Suprapubic skin (tissue), 4 donors: ENCODE data around the gene ANKRD6. TPM values are rescaled to one million over a fixed set of nuclear protein-coding genes. Genes with fewer than 3 reads are reported as not detected.
A peak's percentile ranks its signal among the peaks of the same experiment; 100 is the strongest.

Source experiments
- DNase-seq, 2 donors: peaks; one replicate each; pipeline ENCODE4 v3.0.0-alpha.2; 2019; ENCODE audit warnings: low spot score in 2 of 2
- H3K27ac ChIP-seq: fragments of 200-600 bp; sonication (generic); one replicate; pipeline ENCODE4 v1.5.1; 2019
- H3K27me3 ChIP-seq: fragments of 200-600 bp; sonication (generic); one replicate; pipeline ENCODE4 v1.5.1; 2019
- H3K36me3 ChIP-seq: fragments of 200-600 bp; sonication (generic); one replicate; pipeline ENCODE4 v1.5.1; 2019
- H3K4me1 ChIP-seq: fragments of 200-600 bp; sonication (generic); one replicate; pipeline ENCODE4 v1.5.1; 2019
- H3K4me3 ChIP-seq: fragments of 200-600 bp; sonication (generic); one replicate; pipeline ENCODE4 v1.5.1; 2019; ENCODE audit warnings: mild to moderate bottlenecking
- H3K9me3 ChIP-seq: fragments of 200-600 bp; sonication (generic); one replicate; pipeline ENCODE4 v1.5.1; 2019
- EP300 ChIP-seq: sonication (generic); formaldehyde crosslinking; IDR thresholded peaks from one replicate; pipeline ENCODE4 v1.6.1; 2017; ENCODE audit warnings: antibody characterized with exemption
- POLR2A ChIP-seq, 2 donors: fragments of 450-650 bp; IDR thresholded peaks; one replicate each; pipeline ENCODE4 v1.6.1; 2017; ENCODE audit warnings: antibody characterized with exemption in 2 of 2, mild to moderate bottlenecking in 2 of 2, moderate library complexity in 2 of 2
- POLR2AphosphoS5 ChIP-seq, 3 donors: sonication (generic); formaldehyde crosslinking; IDR thresholded peaks; one replicate each; pipeline ENCODE4 v1.6.1; 2017; ENCODE audit warnings: antibody characterized with exemption in 3 of 3
- WGBS: methylation state at CpG from one replicate; pipeline ENCODE4 v1.1.5; 2018; 5-methylcytosine and 5-hydroxymethylcytosine counted together
- total RNA-seq, 4 donors: library from RNA; depleted of rRNA; stranded (reverse); fragments of >200 nt; gene quantifications; one replicate each; pipeline ENCODE4 v1.1.0, GENCODE V29; 2016
- TF ChIP-seq, protein P1 (sequence below), 2 donors: fragments of 200-600 bp in 1 of 2; fragments of 450-650 bp in 1 of 2; sonication (generic) in 1 of 2; IDR thresholded peaks; one replicate each; pipeline ENCODE4 v1.5.1; 2016 to 2019; ENCODE audit warnings: antibody characterized with exemption in 2 of 2, mild to moderate bottlenecking in 1 of 2, moderate library complexity in 1 of 2

The ANKRD6 gene
- total RNA-seq, 4 donors from 2014 or later, result 3.4 to 6.9 (median 5.4) TPM

DNA sequence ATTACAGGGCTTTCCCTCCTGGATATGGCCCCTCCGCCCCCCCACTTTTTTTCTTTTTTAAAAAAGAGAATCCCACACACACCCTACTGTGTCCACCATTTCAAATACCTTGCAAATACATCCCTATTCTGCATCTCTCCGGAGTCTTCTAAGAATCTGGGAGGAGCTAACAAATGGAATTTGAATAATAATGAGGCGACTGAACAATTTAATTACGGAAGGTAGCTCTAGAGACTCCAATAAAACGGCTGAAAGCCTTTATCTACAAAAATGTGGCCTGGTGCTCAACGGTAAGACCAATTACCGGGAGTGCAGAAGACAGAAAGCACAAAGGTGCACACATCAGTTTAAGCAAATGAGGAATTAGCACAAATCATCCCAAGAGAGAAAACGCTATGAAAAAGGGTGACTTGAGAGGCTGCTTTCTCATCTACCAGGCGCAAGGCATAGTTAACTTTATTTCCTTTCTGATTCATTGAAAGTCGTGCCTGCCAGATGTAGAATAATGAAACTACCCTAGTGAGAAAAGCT is 22.7 kb upstream of the ANKRD6 start:
- DNase-seq, result no peak
- WGBS, result 44% methylated on average over 10 of the region's 10 CpGs
- H3K27me3 ChIP-seq, result no peaks in the 10 kb centered on the region
- no peaks in the 10 kb centered on the region for H3K9me3 ChIP-seq
- H3K27ac ChIP-seq, result no peak overlapping the region
- TF ChIP-seq POLR2AphosphoS5 (IDR thresholded peaks at IDR 0.05) (no peak), EP300 (no peak), POLR2A (IDR thresholded peaks at IDR 0.05) (no peak)
- TF ChIP-seq, protein P1, sequence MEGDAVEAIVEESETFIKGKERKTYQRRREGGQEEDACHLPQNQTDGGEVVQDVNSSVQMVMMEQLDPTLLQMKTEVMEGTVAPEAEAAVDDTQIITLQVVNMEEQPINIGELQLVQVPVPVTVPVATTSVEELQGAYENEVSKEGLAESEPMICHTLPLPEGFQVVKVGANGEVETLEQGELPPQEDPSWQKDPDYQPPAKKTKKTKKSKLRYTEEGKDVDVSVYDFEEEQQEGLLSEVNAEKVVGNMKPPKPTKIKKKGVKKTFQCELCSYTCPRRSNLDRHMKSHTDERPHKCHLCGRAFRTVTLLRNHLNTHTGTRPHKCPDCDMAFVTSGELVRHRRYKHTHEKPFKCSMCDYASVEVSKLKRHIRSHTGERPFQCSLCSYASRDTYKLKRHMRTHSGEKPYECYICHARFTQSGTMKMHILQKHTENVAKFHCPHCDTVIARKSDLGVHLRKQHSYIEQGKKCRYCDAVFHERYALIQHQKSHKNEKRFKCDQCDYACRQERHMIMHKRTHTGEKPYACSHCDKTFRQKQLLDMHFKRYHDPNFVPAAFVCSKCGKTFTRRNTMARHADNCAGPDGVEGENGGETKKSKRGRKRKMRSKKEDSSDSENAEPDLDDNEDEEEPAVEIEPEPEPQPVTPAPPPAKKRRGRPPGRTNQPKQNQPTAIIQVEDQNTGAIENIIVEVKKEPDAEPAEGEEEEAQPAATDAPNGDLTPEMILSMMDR (IDR thresholded peaks at IDR 0.05), result no peak
- H3K36me3 ChIP-seq, result no peaks in the 10 kb centered on the region
- peak overlapping the region; percentile 79 for H3K4me3 ChIP-seq
- H3K4me1 ChIP-seq, result peaks cover 25% of the 10 kb centered on the region

DNA sequence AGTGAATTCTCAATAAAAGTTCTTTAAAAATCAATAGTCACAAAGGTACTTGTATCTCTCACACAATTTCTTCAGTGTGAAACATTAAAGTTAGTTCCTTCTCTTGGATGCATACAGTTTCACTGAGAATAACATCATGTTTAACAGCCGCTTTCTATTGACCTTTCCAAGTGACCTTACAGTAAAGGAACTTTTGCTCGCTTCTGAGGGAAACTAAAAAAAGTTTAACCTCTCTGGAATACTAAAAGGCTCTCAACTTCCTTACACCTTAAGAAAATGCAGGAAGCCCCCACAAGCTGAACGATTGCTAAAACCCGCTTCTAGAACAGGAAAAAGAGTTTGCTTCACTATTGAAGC is 22.2 kb upstream of the ANKRD6 start:
- WGBS, result 3% methylated on average over 4 of the region's 4 CpGs
- Histone ChIP-seq H3K36me3 (no peaks in the 10 kb centered on the region), H3K27ac (peak overlapping the region; percentile 80), H3K27me3 (no peaks in the 10 kb centered on the region), H3K4me3 (peak overlapping the region; percentile 79), H3K4me1 (peaks cover 25% of the 10 kb centered on the region), H3K9me3 (no peaks in the 10 kb centered on the region)
- TF ChIP-seq POLR2A (IDR thresholded peaks at IDR 0.05), result no peak
- TF ChIP-seq, protein P1 (IDR thresholded peaks at IDR 0.05), result no peak
- no peak for TF ChIP-seq POLR2AphosphoS5 (IDR thresholded peaks at IDR 0.05)
- no peak for TF ChIP-seq EP300
- no peak for DNase-seq

DNA sequence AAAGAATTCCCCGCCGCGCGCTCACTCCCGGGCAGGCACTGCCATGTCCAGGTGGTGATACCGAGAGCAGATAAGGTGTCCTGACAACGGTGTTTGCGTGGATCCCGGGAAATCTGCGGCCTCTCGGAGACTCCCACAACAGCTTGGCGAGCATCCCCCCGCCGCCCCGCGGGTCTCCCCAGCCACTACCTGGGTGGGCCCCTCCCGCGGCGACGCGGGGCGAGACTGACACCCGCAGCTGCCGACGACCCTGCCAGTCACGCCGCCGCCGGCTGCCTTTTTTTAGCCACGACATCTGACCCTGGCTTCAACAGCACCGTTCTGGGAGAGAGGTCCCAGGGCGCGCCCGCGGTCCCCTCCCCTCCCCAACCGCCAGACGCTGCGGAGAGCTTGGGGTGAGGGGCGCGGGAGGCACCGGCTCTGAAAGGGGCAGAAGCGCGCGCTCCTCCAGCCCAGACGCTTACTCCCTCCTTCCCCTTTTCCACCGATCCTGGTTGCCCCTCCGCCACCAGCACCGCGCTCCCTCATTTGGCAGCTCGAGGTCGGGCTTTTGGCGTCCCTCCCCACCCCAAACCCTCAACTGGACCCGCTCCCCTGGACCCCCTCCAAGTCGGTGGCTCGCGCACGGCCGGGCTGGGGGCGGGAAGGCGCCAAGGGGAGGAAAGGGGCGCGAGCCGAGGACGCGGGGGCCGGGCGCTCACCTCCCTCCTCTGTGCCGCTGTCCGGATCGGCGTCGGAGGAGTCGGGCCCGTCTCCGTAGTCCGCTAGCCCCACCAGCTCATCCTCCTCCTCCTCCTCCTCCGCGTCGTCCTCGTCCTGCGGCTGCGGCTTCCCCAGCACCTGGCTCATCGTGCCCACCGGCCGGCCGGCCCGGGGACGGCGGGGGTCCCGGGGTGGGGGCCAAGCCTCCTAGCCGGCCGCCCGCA is 21.5 kb upstream of the ANKRD6 start:
- under 1% methylated on average over 75 of the region's 93 CpGs for WGBS
- Histone ChIP-seq H3K9me3 (no peaks in the 10 kb centered on the region), H3K27me3 (no peaks in the 10 kb centered on the region), H3K36me3 (no peaks in the 10 kb centered on the region), H3K4me3 (peak overlapping the region; percentile 79), H3K27ac (peak overlapping the region; percentile 80), H3K4me1 (peaks cover 25% of the 10 kb centered on the region)
- TF ChIP-seq, protein P1 (IDR thresholded peaks at IDR 0.05), result no peak
- TF ChIP-seq POLR2A (IDR thresholded peaks at IDR 0.05) (no peak), EP300 (no peak), POLR2AphosphoS5 (IDR thresholded peaks at IDR 0.05) (no peak)
- DNase-seq, result peak; percentile 76 to 81

DNA sequence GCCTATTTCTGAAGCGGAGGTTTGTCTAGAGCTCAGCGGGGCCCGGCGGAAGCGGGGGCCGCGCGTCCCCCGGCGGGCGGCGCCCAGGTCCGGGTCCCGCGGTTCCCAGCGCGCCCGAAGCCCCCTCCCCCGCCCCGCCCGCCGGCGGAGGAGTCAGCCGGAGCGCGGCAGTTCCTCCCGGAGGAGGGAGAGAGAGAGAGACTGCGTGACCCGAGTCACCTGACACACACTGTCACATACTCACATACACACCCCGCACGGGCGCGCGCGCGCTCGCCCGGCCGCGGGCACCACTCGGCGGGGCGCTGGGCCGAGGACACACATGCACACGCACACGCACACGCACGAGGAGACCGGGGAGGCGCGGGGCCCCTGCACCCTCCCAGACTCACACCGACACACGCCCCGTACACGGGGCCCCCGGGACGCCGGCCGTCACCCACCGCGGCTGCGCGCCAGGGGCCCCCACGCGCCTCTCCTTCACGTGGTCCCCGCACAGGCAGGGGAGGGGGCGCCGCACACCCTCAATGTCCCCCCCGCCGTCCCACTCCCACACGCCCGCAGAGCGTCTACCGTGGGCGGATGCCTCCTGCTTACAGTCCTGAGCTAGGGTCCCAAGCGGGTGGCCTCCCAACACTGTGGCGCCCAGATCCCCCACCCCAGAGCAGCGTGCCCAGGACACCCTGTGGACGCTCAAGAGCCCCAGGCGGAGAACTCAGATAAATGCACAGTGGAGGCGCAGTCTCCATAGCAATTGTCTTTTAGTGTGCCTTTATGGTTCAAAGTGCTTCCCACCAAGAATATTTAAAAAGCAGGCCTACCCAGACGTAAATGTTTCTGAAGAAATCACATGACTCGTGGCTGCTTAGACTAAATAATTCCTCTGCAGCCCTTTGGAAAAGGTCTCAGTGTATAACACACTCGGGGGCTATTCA is 20.6 kb upstream of the ANKRD6 start, which contains the start of gene RRAGD:
TSS of gene RRAGD (minus strand) at position 203 of the 935 bp plus-strand sequence. CDS start 280 bp downstream, outside the sequence.
- Histone ChIP-seq H3K4me3 (peak within 1 kb of the TSS; percentile 79), H3K27me3 (no peaks in the 10 kb centered on the region), H3K9me3 (no peaks in the 10 kb centered on the region), H3K4me1 (peaks cover 25% of the 10 kb centered on the region), H3K27ac (peak within 1 kb of the TSS; percentile 80), H3K36me3 (no peaks in the 10 kb centered on the region)
- no peak for TF ChIP-seq POLR2AphosphoS5 (IDR thresholded peaks at IDR 0.05)
- no peak for TF ChIP-seq POLR2A (IDR thresholded peaks at IDR 0.05)
- no peak for TF ChIP-seq EP300
- TF ChIP-seq, protein P1 (IDR thresholded peaks at IDR 0.05), result no peak
- WGBS, result 0% methylated on average over 4 of the region's 85 CpGs
- DNase-seq, result peak; percentile 83
